KMS-11 (cell line): ENCODE data around the gene MAP2K5.

Source experiments
- H2AFZ ChIP-seq: fragments of 200-600 bp; sonication (generic); 2 replicates; pipeline ENCODE4 v1.6.1; 2016; ENCODE audit warnings: antibody characterized with exemption, mixed run types, low read depth
- H3K27ac ChIP-seq: fragments of 200-600 bp; sonication (generic); 2 replicates; pipeline ENCODE4 v1.6.1; 2016; ENCODE audit warnings: mild to moderate bottlenecking, mixed run types
- H3K27me3 ChIP-seq: fragments of 200-600 bp; sonication (generic); 2 replicates; pipeline ENCODE4 v1.6.1; 2017; ENCODE audit warnings: mild to moderate bottlenecking, low read depth, mixed run types, moderate library complexity; ENCODE audit not compliant: insufficient read depth
- H3K36me3 ChIP-seq: fragments of 200-600 bp; sonication (generic); 2 replicates; pipeline ENCODE4 v1.6.1; 2017; ENCODE audit warnings: mild to moderate bottlenecking, mixed run types; ENCODE audit not compliant: insufficient read depth
- H3K4me1 ChIP-seq: fragments of 200-600 bp; sonication (generic); 2 replicates; pipeline ENCODE4 v1.6.1; 2016; ENCODE audit warnings: mild to moderate bottlenecking, low read depth, mixed run types; ENCODE audit not compliant: poor library complexity, severe bottlenecking
- H3K4me2 ChIP-seq: fragments of 200-600 bp; sonication (generic); 2 replicates; pipeline ENCODE4 v1.7.0; 2016; ENCODE audit warnings: mild to moderate bottlenecking, mixed run types
- H3K4me3 ChIP-seq: fragments of 200-600 bp; sonication (generic); IDR thresholded peaks from 2 replicates; pipeline ENCODE4 v1.6.1; 2017; ENCODE audit warnings: low read depth, low read length, mixed read lengths; ENCODE audit not compliant: insufficient read depth
- H3K79me2 ChIP-seq: fragments of 200-600 bp; sonication (generic); 2 replicates; pipeline ENCODE4 v1.6.1; 2016; ENCODE audit warnings: low read depth, mixed run types; ENCODE audit not compliant: insufficient read depth
- H3K9ac ChIP-seq: fragments of 200-600 bp; sonication (generic); 2 replicates; pipeline ENCODE4 v1.6.1; 2016; ENCODE audit warnings: mild to moderate bottlenecking, mixed run types
- H4K20me1 ChIP-seq: fragments of 200-600 bp; sonication (generic); 2 replicates; pipeline ENCODE4 v1.6.1; 2016; ENCODE audit warnings: mild to moderate bottlenecking, mixed run types; ENCODE audit not compliant: insufficient read depth
- CTCF ChIP-seq: fragments of 200-600 bp; sonication (generic); conservative IDR thresholded peaks from 2 replicates; pipeline ENCODE4 v1.6.1; 2017; ENCODE audit warnings: low read depth, mild to moderate bottlenecking, antibody characterized with exemption, low read length, moderate library complexity, mixed read lengths

Gene MAP2K5

GRCh38 chr15:67784856-67785430 is 242.4 kb downstream of the MAP2K5 start:
- no peaks in the 10 kb centered on the region for H3K36me3 ChIP-seq
- H3K4me3 ChIP-seq, result no peak overlapping the region
- H3K4me2 ChIP-seq, result peak overlapping the region; percentile 86
- H3K4me1 ChIP-seq, result peaks cover 65% of the 10 kb centered on the region
- TF ChIP-seq CTCF, result no peak
- H4K20me1 ChIP-seq, result no peaks in the 10 kb centered on the region
- H3K27me3 ChIP-seq, result no peaks in the 10 kb centered on the region
- H3K79me2 ChIP-seq, result no peaks in the 10 kb centered on the region
- H2AFZ ChIP-seq, result peak overlapping the region; percentile 45; the same call in 1 of the 2 replicates
- peak overlapping the region; percentile 37; the same call in 1 of the 2 replicates for H3K9ac ChIP-seq
- H3K27ac ChIP-seq, result peak overlapping the region; percentile 96

GRCh38 chr15:67785431-67785830 is 242.9 kb downstream of the MAP2K5 start:
- Histone ChIP-seq H3K4me3 (no peak overlapping the region), H3K36me3 (no peaks in the 10 kb centered on the region), H3K9ac (peak overlapping the region; percentile 37; the same call in 1 of the 2 replicates), H3K27me3 (no peaks in the 10 kb centered on the region), H2AFZ (peak overlapping the region; percentile 45; the same call in 1 of the 2 replicates), H3K4me2 (peak overlapping the region; percentile 86), H3K4me1 (peaks cover 60% of the 10 kb centered on the region), H4K20me1 (no peaks in the 10 kb centered on the region), H3K79me2 (no peaks in the 10 kb centered on the region), H3K27ac (peak overlapping the region; percentile 96)
- no peak for TF ChIP-seq CTCF

GRCh38 chr15:67786646-67787045 is 244.1 kb downstream of the MAP2K5 start:
- no peak for TF ChIP-seq CTCF
- Histone ChIP-seq H3K4me1 (peaks cover 48% of the 10 kb centered on the region), H3K27ac (no peak overlapping the region), H3K4me2 (peak overlapping the region; percentile 86; the same call in 1 of the 2 replicates), H3K27me3 (no peaks in the 10 kb centered on the region), H4K20me1 (no peaks in the 10 kb centered on the region), H3K4me3 (no peak overlapping the region), H2AFZ (no peak overlapping the region), H3K36me3 (no peaks in the 10 kb centered on the region), H3K79me2 (no peaks in the 10 kb centered on the region), H3K9ac (no peak overlapping the region)

GRCh38 chr15:67788986-67789385 is 246.5 kb downstream of the MAP2K5 start:
- Histone ChIP-seq H3K4me1 (peaks cover 31% of the 10 kb centered on the region), H3K4me2 (no peak overlapping the region), H3K4me3 (no peak overlapping the region), H2AFZ (no peak overlapping the region), H3K36me3 (no peaks in the 10 kb centered on the region), H3K27me3 (no peaks in the 10 kb centered on the region), H3K27ac (no peak overlapping the region), H3K9ac (no peak overlapping the region), H3K79me2 (no peaks in the 10 kb centered on the region), H4K20me1 (no peaks in the 10 kb centered on the region)
- no peak for TF ChIP-seq CTCF
